CD4-positive, CD25-positive, alpha-beta regulatory T cell (primary cell): ENCODE data around the gene SLC1A7. TPM values are rescaled to one million over a fixed set of nuclear protein-coding genes. Genes with fewer than 3 reads are reported as not detected.

Experiments used
- ATAC-seq, 2 donors: fragments of 150-1000 bp; cut with Tn5 transposase; one replicate each; pipeline ENCODE4 v1.10.0; 2021; ENCODE audit warnings: low read depth in 2 of 2, moderate number of reproducible peaks in 2 of 2, moderate library complexity in 1 of 2
- DNase-seq, 3 donors: peaks; one replicate each; pipeline versions ENCODE4 v3.0.0 to v3.0.0-alpha.2; 2012 to 2022; ENCODE audit warnings: mixed read lengths in 1 of 3
- H3K27ac ChIP-seq: one replicate; pipeline ENCODE4 v1.7.0; 2013; ENCODE audit warnings: mild to moderate bottlenecking, low read length; ENCODE audit not compliant: insufficient read depth, poor library complexity, severe bottlenecking
- H3K27me3 ChIP-seq: one replicate; pipeline ENCODE4 v1.7.0; 2013; ENCODE audit warnings: low read length; ENCODE audit not compliant: control insufficient read depth, insufficient read depth
- H3K36me3 ChIP-seq: one replicate; pipeline ENCODE4 v1.7.0; 2013; ENCODE audit warnings: mild to moderate bottlenecking, low read length, moderate library complexity; ENCODE audit not compliant: control insufficient read depth, insufficient read depth
- H3K4me1 ChIP-seq: 2 replicates; pipeline ENCODE4 v1.7.0; 2013; ENCODE audit warnings: mild to moderate bottlenecking, low read length; ENCODE audit not compliant: insufficient read depth, control insufficient read depth, poor library complexity, severe bottlenecking
- H3K4me3 ChIP-seq: one replicate; pipeline ENCODE4 v1.7.0; 2013; ENCODE audit warnings: low read depth, mild to moderate bottlenecking, low read length, moderate library complexity
- H3K9me3 ChIP-seq, 2 experiments: 1 replicate in 1 of 2; 2 replicates in 1 of 2; pipeline ENCODE4 v1.7.0; 2013; ENCODE audit warnings: low read length in 2 of 2, mild to moderate bottlenecking in 1 of 2, moderate library complexity in 1 of 2; ENCODE audit not compliant: control insufficient read depth in 2 of 2
- H3K27ac Mint-ChIP-seq, 3 donors: one replicate each; pipeline ENCODE4 v1.8.0; 2020 to 2022; ENCODE audit warnings: mild to moderate bottlenecking in 3 of 3, mixed read lengths in 3 of 3, moderate library complexity in 2 of 3
- H3K27me3 Mint-ChIP-seq: one replicate; pipeline ENCODE4 v1.8.0; 2022; ENCODE audit warnings: mild to moderate bottlenecking, mixed read lengths
- H3K36me3 Mint-ChIP-seq: one replicate; pipeline ENCODE4 v1.8.0; 2020; ENCODE audit warnings: mixed read lengths
- H3K4me1 Mint-ChIP-seq, 4 donors: one replicate each; pipeline ENCODE4 v1.8.0; 2020 to 2022; ENCODE audit warnings: mixed read lengths in 4 of 4, mild to moderate bottlenecking in 1 of 4
- H3K4me3 Mint-ChIP-seq, 4 donors: one replicate each; pipeline ENCODE4 v1.8.0; 2020 to 2022; ENCODE audit warnings: mild to moderate bottlenecking in 4 of 4, mixed read lengths in 4 of 4, moderate library complexity in 3 of 4
- H3K9me3 Mint-ChIP-seq, 7 donors: one replicate each; pipeline ENCODE4 v1.8.0; 2020 to 2022; ENCODE audit warnings: mixed read lengths in 7 of 7, mild to moderate bottlenecking in 3 of 7, moderate library complexity in 2 of 7
- polyA plus RNA-seq, 4 donors: library from polyadenylated mRNA; unstranded; fragments of 300-500 nt; fragmentation: Illumina TruSeq; gene quantifications; one replicate each; pipeline ENCODE4 v1.2.3, GENCODE V29; 2021
- total RNA-seq: library from RNA; stranded (reverse); gene quantifications from one replicate; pipeline ENCODE4 v1.2.3, GENCODE V29; 2022

The SLC1A7 gene
- total and polyA plus RNA-seq, 5 donors from 2014 or later = not detected

- Mint-ChIP-seq H3K9me3 (peaks cover 0 to 3% (median 0%) of the 10 kb centered on the region in 7 donors), H3K4me3 (no peak overlapping the region), H3K27me3 (peaks cover 55% of the 10 kb centered on the region), H3K36me3 (peaks cover 2% of the 10 kb centered on the region), H3K27ac (no peak overlapping the region), H3K4me1 (peaks cover 0 to 15% (median 0%) of the 10 kb centered on the region in 4 donors)
- Histone ChIP-seq H3K9me3 (no peaks in the 10 kb centered on the region), H3K4me3 (no peak overlapping the region), H3K27me3 (peaks cover 20% of the 10 kb centered on the region), H3K36me3 (no peaks in the 10 kb centered on the region), H3K4me1 (peaks cover 10% of the 10 kb centered on the region), H3K27ac (no peak overlapping the region)
- DNase-seq = no peak
- ATAC-seq = no peak
Observed at GRCh38 chr1:53060579-53060978, 81.9 kb downstream of the SLC1A7 start.

GRCh38 chr1:53057127-53057526, 85.3 kb downstream of the SLC1A7 start:
- H3K27me3 ChIP-seq = peaks cover 14% of the 10 kb centered on the region
- no peak overlapping the region for H3K4me3 ChIP-seq
- Mint-ChIP-seq H3K27me3 (peaks cover 29% of the 10 kb centered on the region), H3K27ac (no peak overlapping the region), H3K36me3 (peaks cover 28% of the 10 kb centered on the region), H3K4me1 (peaks cover 0 to 2% (median 0%) of the 10 kb centered on the region in 4 donors), H3K9me3 (peaks cover 0 to 3% (median 0%) of the 10 kb centered on the region in 7 donors), H3K4me3 (no peak overlapping the region)
- DNase-seq = no peak
- no peaks in the 10 kb centered on the region for H3K9me3 ChIP-seq
- H3K36me3 ChIP-seq = peaks cover 12% of the 10 kb centered on the region
- no peak overlapping the region for H3K27ac ChIP-seq
- peaks cover 1% of the 10 kb centered on the region for H3K4me1 ChIP-seq
- ATAC-seq = no peak

GRCh38 chr1:53051676-53052075, 90.8 kb downstream of the SLC1A7 start:
- Histone ChIP-seq H3K36me3 (peaks cover 51% of the 10 kb centered on the region), H3K27me3 (no peaks in the 10 kb centered on the region), H3K9me3 (no peaks in the 10 kb centered on the region), H3K27ac (no peak overlapping the region), H3K4me3 (no peak overlapping the region), H3K4me1 (no peaks in the 10 kb centered on the region)
- H3K4me3 Mint-ChIP-seq = no peak overlapping the region
- H3K27ac Mint-ChIP-seq = no peak overlapping the region
- peaks cover 0 to 2% (median 0%) of the 10 kb centered on the region in 4 donors for H3K4me1 Mint-ChIP-seq
- no peaks in the 10 kb centered on the region for H3K27me3 Mint-ChIP-seq
- no peaks in the 10 kb centered on the region for H3K9me3 Mint-ChIP-seq
- ATAC-seq = no peak
- no peak for DNase-seq
- peaks cover 53% of the 10 kb centered on the region for H3K36me3 Mint-ChIP-seq

GRCh38 chr1:53050310-53050709, 92.1 kb downstream of the SLC1A7 start:
- DNase-seq (no peak), ATAC-seq (no peak)
- Mint-ChIP-seq H3K36me3 (peaks cover 50% of the 10 kb centered on the region), H3K27me3 (no peaks in the 10 kb centered on the region), H3K4me1 (peaks cover 0 to 6% (median under 1%) of the 10 kb centered on the region in 4 donors), H3K9me3 (no peaks in the 10 kb centered on the region), H3K4me3 (no peak overlapping the region), H3K27ac (no peak overlapping the region)
- Histone ChIP-seq H3K27me3 (no peaks in the 10 kb centered on the region), H3K4me1 (no peaks in the 10 kb centered on the region), H3K36me3 (peaks cover 54% of the 10 kb centered on the region), H3K27ac (no peak overlapping the region), H3K9me3 (no peaks in the 10 kb centered on the region), H3K4me3 (no peak overlapping the region)

GRCh38 chr1:53049574-53049967, 92.9 kb downstream of the SLC1A7 start:
- Mint-ChIP-seq H3K27me3 (no peaks in the 10 kb centered on the region), H3K4me1 (peaks cover 0 to 6% (median 2%) of the 10 kb centered on the region in 4 donors), H3K9me3 (no peaks in the 10 kb centered on the region), H3K27ac (no peak overlapping the region), H3K36me3 (peaks cover 50% of the 10 kb centered on the region), H3K4me3 (no peak overlapping the region)
- no peak for ATAC-seq
- no peak for DNase-seq
- Histone ChIP-seq H3K27ac (no peak overlapping the region), H3K27me3 (no peaks in the 10 kb centered on the region), H3K36me3 (peaks cover 54% of the 10 kb centered on the region), H3K9me3 (no peaks in the 10 kb centered on the region), H3K4me1 (no peaks in the 10 kb centered on the region), H3K4me3 (no peak overlapping the region)

- peaks cover 53% of the 10 kb centered on the region for H3K36me3 ChIP-seq
- no peak overlapping the region for H3K27ac ChIP-seq
- no peaks in the 10 kb centered on the region for H3K4me1 ChIP-seq
- peaks cover 0 to 6% (median 2%) of the 10 kb centered on the region in 4 donors for H3K4me1 Mint-ChIP-seq
- no peak overlapping the region for H3K4me3 Mint-ChIP-seq
- no peak overlapping the region for H3K4me3 ChIP-seq
- H3K27me3 ChIP-seq = no peaks in the 10 kb centered on the region
- no peak overlapping the region for H3K27ac Mint-ChIP-seq
- no peaks in the 10 kb centered on the region for H3K9me3 Mint-ChIP-seq
- H3K36me3 Mint-ChIP-seq = peaks cover 47% of the 10 kb centered on the region
- H3K27me3 Mint-ChIP-seq = no peaks in the 10 kb centered on the region
- H3K9me3 ChIP-seq = no peaks in the 10 kb centered on the region
- ATAC-seq (no peak), DNase-seq (no peak)
Observed at GRCh38 chr1:53048960-53049573, 93.4 kb downstream of the SLC1A7 start.

- peaks cover 37% of the 10 kb centered on the region for H3K36me3 Mint-ChIP-seq
- no peak overlapping the region for H3K4me3 Mint-ChIP-seq
- peaks cover 0 to 6% (median 2%) of the 10 kb centered on the region in 4 donors for H3K4me1 Mint-ChIP-seq
- ATAC-seq (no peak), DNase-seq (peak in 1 of 3 donors; percentile 8)
- H3K27me3 Mint-ChIP-seq = no peaks in the 10 kb centered on the region
- H3K27ac Mint-ChIP-seq = peak overlapping the region in 2 of 3 donors; percentile 38 to 53
- Histone ChIP-seq H3K9me3 (no peaks in the 10 kb centered on the region), H3K27me3 (no peaks in the 10 kb centered on the region), H3K4me3 (no peak overlapping the region), H3K36me3 (peaks cover 51% of the 10 kb centered on the region), H3K4me1 (no peaks in the 10 kb centered on the region), H3K27ac (no peak overlapping the region)
- H3K9me3 Mint-ChIP-seq = no peaks in the 10 kb centered on the region
Observed at GRCh38 chr1:53047737-53048736, 94.4 kb downstream of the SLC1A7 start.
